SU-DHL-6 (cell line): ENCODE measurements around the gene LPIN3.

ENCODE experiments used
- H2AFZ ChIP-seq: fragments of 200-600 bp; sonication (generic); 2 replicates; pipeline ENCODE4 v1.6.1; 2014; ENCODE audit warnings: low read depth, mild to moderate bottlenecking, moderate library complexity, mixed read lengths, antibody characterized with exemption, low read length; ENCODE audit not compliant: severe bottlenecking
- H3F3A ChIP-seq: fragments of 200-600 bp; shearing (Covaris generic); 2 replicates; pipeline ENCODE4 v1.6.0; 2016; ENCODE audit warnings: antibody characterized with exemption, mild to moderate bottlenecking; ENCODE audit not compliant: insufficient read depth
- H3K27ac ChIP-seq: fragments of 200-600 bp; sonication (generic); 2 replicates; pipeline ENCODE4 v1.5.1; 2016; ENCODE audit warnings: low read depth, mild to moderate bottlenecking, low read length, moderate library complexity, mixed read lengths
- H3K27me3 ChIP-seq: fragments of 200-600 bp; sonication (generic), shearing (Covaris generic); 2 replicates; pipeline ENCODE4 v1.6.0; 2014; ENCODE audit warnings: mild to moderate bottlenecking, low read length
- H3K36me3 ChIP-seq: fragments of 200-600 bp; sonication (generic); 2 replicates; pipeline ENCODE4 v1.6.1; 2014; ENCODE audit warnings: mild to moderate bottlenecking, low read length, mixed read lengths
- H3K4me2 ChIP-seq: fragments of 300-600, 200-600 bp; shearing (Covaris generic), sonication (generic); 2 replicates; pipeline ENCODE4 v1.6.0; 2014; ENCODE audit warnings: low read length, low read depth, mild to moderate bottlenecking; ENCODE audit not compliant: poor library complexity, severe bottlenecking
- H3K4me3 ChIP-seq: fragments of 200-600 bp; sonication (generic); 2 replicates; pipeline ENCODE4 v1.5.1; 2014; ENCODE audit warnings: antibody characterized with exemption, low read length, mild to moderate bottlenecking, mixed read lengths; ENCODE audit not compliant: insufficient read depth, poor library complexity, severe bottlenecking
- H3K79me2 ChIP-seq: fragments of 200-600 bp; sonication (generic); 2 replicates; pipeline ENCODE4 v1.6.1; 2014; ENCODE audit warnings: mild to moderate bottlenecking, low read length, moderate library complexity; ENCODE audit not compliant: insufficient read depth
- H3K9ac ChIP-seq: fragments of 200-600 bp; sonication (generic); 2 replicates; pipeline ENCODE4 v1.7.0; 2014; ENCODE audit warnings: mild to moderate bottlenecking, low read length
- H3K9me2 ChIP-seq: fragments of 200-600 bp; sonication (generic); replicated peaks from 2 replicates; pipeline ENCODE4 v1.6.1; 2014; ENCODE audit warnings: low read length; ENCODE audit not compliant: insufficient read depth
- H3K9me3 ChIP-seq: fragments of 200-600 bp; sonication (generic); 2 replicates; pipeline ENCODE4 v1.6.1; 2014; ENCODE audit warnings: low read length, mixed read lengths; ENCODE audit not compliant: insufficient read depth
- H4K20me1 ChIP-seq: fragments of 200-600 bp; sonication (generic); 2 replicates; pipeline ENCODE4 v1.6.1; 2014; ENCODE audit warnings: low read depth, mild to moderate bottlenecking, antibody characterized with exemption, low read length, moderate library complexity, mixed read lengths
- EZH2phosphoT487 ChIP-seq: fragments of 200-600 bp; sonication (generic), shearing (Covaris generic); conservative IDR thresholded peaks from 2 replicates; pipeline ENCODE4 v1.6.1; 2018; ENCODE audit warnings: mild to moderate bottlenecking, antibody characterized with exemption, low read length, moderate library complexity, mixed read lengths
- TF ChIP-seq, protein P1 (sequence below): fragments of 200-600 bp; sonication (generic); IDR thresholded peaks from one replicate; pipeline ENCODE4 v1.5.1; 2017; ENCODE audit warnings: antibody characterized with exemption, mild to moderate bottlenecking, low read length, moderate library complexity; ENCODE audit not compliant: insufficient read depth, poor library complexity, severe bottlenecking

The LPIN3 gene

GRCh38 chr20:41364967-41365765 is 24.5 kb downstream of the LPIN3 start:
- Histone ChIP-seq H3F3A (no peaks in the 10 kb centered on the region), H3K9me3 (no peaks in the 10 kb centered on the region), H3K79me2 (no peaks in the 10 kb centered on the region), H3K9me2 (no peaks in the 10 kb centered on the region), H4K20me1 (no peaks in the 10 kb centered on the region), H2AFZ (no peak overlapping the region), H3K36me3 (no peaks in the 10 kb centered on the region), H3K27me3 (no peaks in the 10 kb centered on the region), H3K4me2 (no peak overlapping the region), H3K4me3 (no peak overlapping the region), H3K27ac (no peak overlapping the region), H3K9ac (no peak overlapping the region)
- no peak for TF ChIP-seq EZH2phosphoT487
- TF ChIP-seq, protein P1, sequence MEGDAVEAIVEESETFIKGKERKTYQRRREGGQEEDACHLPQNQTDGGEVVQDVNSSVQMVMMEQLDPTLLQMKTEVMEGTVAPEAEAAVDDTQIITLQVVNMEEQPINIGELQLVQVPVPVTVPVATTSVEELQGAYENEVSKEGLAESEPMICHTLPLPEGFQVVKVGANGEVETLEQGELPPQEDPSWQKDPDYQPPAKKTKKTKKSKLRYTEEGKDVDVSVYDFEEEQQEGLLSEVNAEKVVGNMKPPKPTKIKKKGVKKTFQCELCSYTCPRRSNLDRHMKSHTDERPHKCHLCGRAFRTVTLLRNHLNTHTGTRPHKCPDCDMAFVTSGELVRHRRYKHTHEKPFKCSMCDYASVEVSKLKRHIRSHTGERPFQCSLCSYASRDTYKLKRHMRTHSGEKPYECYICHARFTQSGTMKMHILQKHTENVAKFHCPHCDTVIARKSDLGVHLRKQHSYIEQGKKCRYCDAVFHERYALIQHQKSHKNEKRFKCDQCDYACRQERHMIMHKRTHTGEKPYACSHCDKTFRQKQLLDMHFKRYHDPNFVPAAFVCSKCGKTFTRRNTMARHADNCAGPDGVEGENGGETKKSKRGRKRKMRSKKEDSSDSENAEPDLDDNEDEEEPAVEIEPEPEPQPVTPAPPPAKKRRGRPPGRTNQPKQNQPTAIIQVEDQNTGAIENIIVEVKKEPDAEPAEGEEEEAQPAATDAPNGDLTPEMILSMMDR: no peak

DNA sequence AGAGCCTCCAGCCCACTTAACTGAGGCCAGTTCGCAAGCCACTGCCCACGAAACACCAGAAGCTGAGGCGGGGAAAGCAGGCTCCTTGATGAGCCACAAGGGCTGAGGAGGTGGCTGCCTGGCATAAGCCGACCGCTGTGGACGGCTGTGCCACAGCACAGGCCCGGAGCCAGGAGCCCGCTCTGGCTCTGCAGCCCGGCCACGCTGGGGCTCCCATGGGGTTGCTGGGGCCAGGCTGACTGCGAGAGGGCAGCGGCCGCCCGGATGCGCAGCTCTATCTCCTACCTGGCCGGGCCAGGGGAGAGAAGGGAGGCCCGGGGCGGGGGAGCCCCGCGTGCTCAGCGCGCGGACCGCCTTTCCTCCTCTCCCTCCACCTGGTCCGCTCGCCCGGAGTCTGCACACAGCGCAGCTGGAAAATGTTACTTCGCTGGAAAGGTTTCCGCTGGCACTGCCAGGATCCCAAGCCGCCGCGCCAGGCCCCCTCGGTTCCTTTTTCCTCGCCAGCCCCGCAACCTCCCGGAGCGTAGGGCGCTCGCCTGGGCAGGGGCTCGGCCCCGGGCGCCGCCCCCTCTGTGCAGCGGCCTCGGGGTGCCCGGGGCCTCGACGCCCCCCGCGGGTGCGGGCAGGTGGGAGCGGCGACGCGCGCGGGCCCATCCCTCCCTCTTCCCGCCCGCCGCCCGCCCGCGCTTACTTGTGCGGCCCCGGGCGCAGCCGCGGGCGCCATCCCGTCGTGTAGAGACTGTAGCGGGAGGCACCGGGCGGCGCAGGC is 25.3 kb downstream of the LPIN3 start:
- Histone ChIP-seq H3K4me2 (no peak overlapping the region), H3K9me3 (no peaks in the 10 kb centered on the region), H3K27ac (no peak overlapping the region), H3F3A (no peaks in the 10 kb centered on the region), H3K4me3 (no peak overlapping the region), H3K9me2 (no peaks in the 10 kb centered on the region), H4K20me1 (no peaks in the 10 kb centered on the region), H3K79me2 (no peaks in the 10 kb centered on the region), H2AFZ (no peak overlapping the region), H3K36me3 (no peaks in the 10 kb centered on the region), H3K9ac (no peak overlapping the region), H3K27me3 (no peaks in the 10 kb centered on the region)
- TF ChIP-seq EZH2phosphoT487: no peak
- TF ChIP-seq, protein P1: no peak

DNA sequence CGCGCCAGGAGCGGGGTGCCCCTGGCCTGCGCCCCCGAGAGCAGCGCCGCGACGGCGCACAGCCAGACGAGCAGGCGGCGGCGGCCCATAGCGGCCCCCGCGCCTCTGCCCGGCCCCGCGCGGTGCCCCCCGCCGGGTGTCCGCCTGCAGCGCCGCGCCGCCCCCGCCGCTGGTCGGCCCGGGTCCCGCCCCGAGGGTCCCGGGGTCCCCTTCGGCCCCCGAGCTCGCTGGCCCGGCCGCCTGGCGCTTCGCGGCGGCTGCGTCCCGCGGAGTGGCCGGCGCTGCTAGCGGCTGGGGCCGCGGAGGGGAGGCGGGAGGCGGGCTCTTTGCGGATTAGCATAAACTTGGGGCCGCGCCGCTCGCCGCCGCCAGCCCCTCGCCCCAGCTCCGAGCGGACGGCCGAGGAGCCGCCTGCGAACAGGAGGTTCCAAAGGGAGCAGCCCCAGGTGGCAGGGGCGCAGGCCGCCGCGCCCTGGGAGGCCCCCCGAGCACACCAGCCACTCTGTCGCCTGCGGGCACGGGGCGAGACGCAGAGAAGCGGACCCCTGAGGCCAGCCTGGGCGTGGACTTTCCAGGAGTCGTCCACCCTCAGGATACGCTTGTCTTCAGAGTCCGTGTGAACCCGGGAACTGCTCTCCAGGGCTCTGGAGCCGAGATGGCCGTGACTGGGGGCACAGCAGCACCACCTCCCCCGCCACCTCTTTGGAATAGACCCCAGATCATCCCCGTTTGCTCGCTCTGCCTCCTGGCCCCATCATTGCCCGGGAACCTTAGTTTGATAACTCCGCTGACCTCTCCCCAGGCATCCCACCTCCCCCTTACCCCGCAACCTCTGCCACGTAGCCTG is 26.1 kb downstream of the LPIN3 start, which contains the start of gene EMILIN3:
Gene EMILIN3 (minus strand): TSS at position 273 of the 847 bp plus-strand sequence. CDS start 184 bp downstream, at position 89.
- H4K20me1 ChIP-seq: no peaks in the 10 kb centered on the region
- no peaks in the 10 kb centered on the region for H3F3A ChIP-seq
- no peak within 1 kb of the TSS for H3K9ac ChIP-seq
- no peaks in the 10 kb centered on the region for H3K79me2 ChIP-seq
- H2AFZ ChIP-seq: no peak within 1 kb of the TSS
- no peak within 1 kb of the TSS for H3K4me3 ChIP-seq
- no peaks in the 10 kb centered on the region for H3K9me3 ChIP-seq
- no peak within 1 kb of the TSS for H3K4me2 ChIP-seq
- H3K9me2 ChIP-seq: no peaks in the 10 kb centered on the region
- no peaks in the 10 kb centered on the region for H3K36me3 ChIP-seq
- H3K27ac ChIP-seq: no peak within 1 kb of the TSS
- H3K27me3 ChIP-seq: no peaks in the 10 kb centered on the region
- TF ChIP-seq, protein P1: no peak
- no peak for TF ChIP-seq EZH2phosphoT487
